ENCODE data around the gene GAGE12J.
"Not testable (repeated sequence)": the region's sequence is repeated elsewhere in the genome, so short reads cannot be mapped to it uniquely, and the experiment has no call there.

GAGE12J gene

GRCh38 chrX:49312176-49312575 is 9.7 kb upstream of the GAGE12J start:
- H3K9me3 ChIP-seq (ENCODE audit: control insufficient read depth, insufficient read depth, low read length): no peaks in the 10 kb centered on the region
- no peak overlapping the region for H3K4me2 ChIP-seq (ENCODE audit: low read length)
- no peak overlapping the region for H3K27ac ChIP-seq (ENCODE audit: low read depth, low read length)
- no peaks in the 10 kb centered on the region for H3K4me1 ChIP-seq (ENCODE audit: control insufficient read depth, low read length)
- no peaks in the 10 kb centered on the region for H4K20me1 ChIP-seq (ENCODE audit: control insufficient read depth, insufficient read depth, low read depth, low read length)
- no peaks in the 10 kb centered on the region for H3K79me2 ChIP-seq (ENCODE audit: control insufficient read depth, low read length)
- no peak overlapping the region for H3K4me3 ChIP-seq (ENCODE audit: low read length)
- H3F3A ChIP-seq (ENCODE audit: control insufficient read depth, insufficient read depth): no peaks in the 10 kb centered on the region
- no peak for TF ChIP-seq CTCF (IDR thresholded peaks at IDR 0.05; ENCODE audit: low read depth, low read length, poor library complexity, severe bottlenecking)
- TF ChIP-seq EZH2phosphoT487 (IDR thresholded peaks at IDR 0.05; ENCODE audit: borderline replicate concordance, low read length): no peak
- H3K36me3 ChIP-seq (ENCODE audit: control insufficient read depth, low read length): no peaks in the 10 kb centered on the region
- no peaks in the 10 kb centered on the region for H3K9me2 ChIP-seq (replicated peaks; ENCODE audit: control insufficient read depth, low read length)
- no peaks in the 10 kb centered on the region for H3K27me3 ChIP-seq (ENCODE audit: control insufficient read depth, low read length)

- Histone ChIP-seq H3K27ac (ENCODE audit: low read depth, low read length) (no peak overlapping the region), H3K4me2 (ENCODE audit: low read length) (no peak overlapping the region), H3K36me3 (ENCODE audit: control insufficient read depth, low read length) (no peaks in the 10 kb centered on the region), H3K9me2 (replicated peaks; ENCODE audit: control insufficient read depth, low read length) (no peaks in the 10 kb centered on the region), H3K9me3 (ENCODE audit: control insufficient read depth, insufficient read depth, low read length) (no peaks in the 10 kb centered on the region), H3K4me3 (ENCODE audit: low read length) (no peak overlapping the region), H3K27me3 (ENCODE audit: control insufficient read depth, low read length) (no peaks in the 10 kb centered on the region), H4K20me1 (ENCODE audit: control insufficient read depth, insufficient read depth, low read depth, low read length) (no peaks in the 10 kb centered on the region), H3K79me2 (ENCODE audit: control insufficient read depth, low read length) (no peaks in the 10 kb centered on the region), H3F3A (ENCODE audit: control insufficient read depth, insufficient read depth) (no peaks in the 10 kb centered on the region), H3K4me1 (ENCODE audit: control insufficient read depth, low read length) (no peaks in the 10 kb centered on the region)
- no peak for TF ChIP-seq CTCF (IDR thresholded peaks at IDR 0.05; ENCODE audit: low read depth, low read length, poor library complexity, severe bottlenecking)
- TF ChIP-seq EZH2phosphoT487 (IDR thresholded peaks at IDR 0.05; ENCODE audit: borderline replicate concordance, low read length): no peak
Measured at GRCh38 chrX:49316085-49316484, 5.8 kb upstream of the GAGE12J start.

GRCh38 chrX:49322266-49322665 is 429 bp downstream of the GAGE12J start:
- not testable (repeated sequence) for H3K9me3 ChIP-seq (ENCODE audit: control insufficient read depth, insufficient read depth, low read length); H3K4me1 ChIP-seq (ENCODE audit: control insufficient read depth, low read length); H3K4me3 ChIP-seq (ENCODE audit: low read length); H4K20me1 ChIP-seq (ENCODE audit: control insufficient read depth, insufficient read depth, low read depth, low read length); H3K9me2 ChIP-seq (replicated peaks; ENCODE audit: control insufficient read depth, low read length); H3K79me2 ChIP-seq (ENCODE audit: control insufficient read depth, low read length); H3F3A ChIP-seq (ENCODE audit: control insufficient read depth, insufficient read depth); H3K27me3 ChIP-seq (ENCODE audit: control insufficient read depth, low read length); H3K4me2 ChIP-seq (ENCODE audit: low read length); H3K27ac ChIP-seq (ENCODE audit: low read depth, low read length); H3K36me3 ChIP-seq (ENCODE audit: control insufficient read depth, low read length)

- H3K36me3 ChIP-seq (ENCODE audit: control insufficient read depth, low read length); H3K4me2 ChIP-seq (ENCODE audit: low read length); H3K9me2 ChIP-seq (replicated peaks; ENCODE audit: control insufficient read depth, low read length); H4K20me1 ChIP-seq (ENCODE audit: control insufficient read depth, insufficient read depth, low read depth, low read length); H3K9me3 ChIP-seq (ENCODE audit: control insufficient read depth, insufficient read depth, low read length); H3K79me2 ChIP-seq (ENCODE audit: control insufficient read depth, low read length); H3K27ac ChIP-seq (ENCODE audit: low read depth, low read length); H3K4me3 ChIP-seq (ENCODE audit: low read length); H3K27me3 ChIP-seq (ENCODE audit: control insufficient read depth, low read length); H3F3A ChIP-seq (ENCODE audit: control insufficient read depth, insufficient read depth); H3K4me1 ChIP-seq (ENCODE audit: control insufficient read depth, low read length): not testable (repeated sequence)
Measured at GRCh38 chrX:49323735-49324134, 1.9 kb downstream of the GAGE12J start.

- not testable (repeated sequence) for H3K4me3 ChIP-seq (ENCODE audit: low read length); H4K20me1 ChIP-seq (ENCODE audit: control insufficient read depth, insufficient read depth, low read depth, low read length); H3K9me2 ChIP-seq (replicated peaks; ENCODE audit: control insufficient read depth, low read length); H3K9me3 ChIP-seq (ENCODE audit: control insufficient read depth, insufficient read depth, low read length); H3K27ac ChIP-seq (ENCODE audit: low read depth, low read length); H3K27me3 ChIP-seq (ENCODE audit: control insufficient read depth, low read length); H3K36me3 ChIP-seq (ENCODE audit: control insufficient read depth, low read length); H3F3A ChIP-seq (ENCODE audit: control insufficient read depth, insufficient read depth); H3K79me2 ChIP-seq (ENCODE audit: control insufficient read depth, low read length); H3K4me2 ChIP-seq (ENCODE audit: low read length); H3K4me1 ChIP-seq (ENCODE audit: control insufficient read depth, low read length)
Measured at GRCh38 chrX:49330421-49330820, 8.6 kb downstream of the GAGE12J start.

GRCh38 chrX:49331282-49331681 is 9.4 kb downstream of the GAGE12J start, which contains the start of gene GAGE13:
Gene GAGE13, plus strand, starts transcription at chrX:49331582. Its CDS starts 1,156 bp downstream, at chrX:49332738.
- not testable (repeated sequence) for H3F3A ChIP-seq (ENCODE audit: control insufficient read depth, insufficient read depth); H3K79me2 ChIP-seq (ENCODE audit: control insufficient read depth, low read length); H3K36me3 ChIP-seq (ENCODE audit: control insufficient read depth, low read length); H3K4me1 ChIP-seq (ENCODE audit: control insufficient read depth, low read length); H3K27ac ChIP-seq (ENCODE audit: low read depth, low read length); H3K27me3 ChIP-seq (ENCODE audit: control insufficient read depth, low read length); H4K20me1 ChIP-seq (ENCODE audit: control insufficient read depth, insufficient read depth, low read depth, low read length); H3K4me3 ChIP-seq (ENCODE audit: low read length); H3K4me2 ChIP-seq (ENCODE audit: low read length); H3K9me2 ChIP-seq (replicated peaks; ENCODE audit: control insufficient read depth, low read length); H3K9me3 ChIP-seq (ENCODE audit: control insufficient read depth, insufficient read depth, low read length)

- not testable (repeated sequence) for H3K79me2 ChIP-seq (ENCODE audit: control insufficient read depth, low read length); H3K27me3 ChIP-seq (ENCODE audit: control insufficient read depth, low read length); H3F3A ChIP-seq (ENCODE audit: control insufficient read depth, insufficient read depth); H3K4me1 ChIP-seq (ENCODE audit: control insufficient read depth, low read length); H3K27ac ChIP-seq (ENCODE audit: low read depth, low read length); H3K4me2 ChIP-seq (ENCODE audit: low read length); H3K9me2 ChIP-seq (replicated peaks; ENCODE audit: control insufficient read depth, low read length); H3K9me3 ChIP-seq (ENCODE audit: control insufficient read depth, insufficient read depth, low read length); H3K4me3 ChIP-seq (ENCODE audit: low read length); H4K20me1 ChIP-seq (ENCODE audit: control insufficient read depth, insufficient read depth, low read depth, low read length); H3K36me3 ChIP-seq (ENCODE audit: control insufficient read depth, low read length)
Measured at GRCh38 chrX:49331841-49332240, 10.0 kb downstream of the GAGE12J start.
